Measurements from ENCODE around the gene HOXC5. TPM values are rescaled to one million over a fixed set of nuclear protein-coding genes. Genes with fewer than 3 reads are reported as not detected.

The HOXC5 gene
- total RNA-seq, 1 experiment from 2014 or later, result 0.61 TPM

DNA sequence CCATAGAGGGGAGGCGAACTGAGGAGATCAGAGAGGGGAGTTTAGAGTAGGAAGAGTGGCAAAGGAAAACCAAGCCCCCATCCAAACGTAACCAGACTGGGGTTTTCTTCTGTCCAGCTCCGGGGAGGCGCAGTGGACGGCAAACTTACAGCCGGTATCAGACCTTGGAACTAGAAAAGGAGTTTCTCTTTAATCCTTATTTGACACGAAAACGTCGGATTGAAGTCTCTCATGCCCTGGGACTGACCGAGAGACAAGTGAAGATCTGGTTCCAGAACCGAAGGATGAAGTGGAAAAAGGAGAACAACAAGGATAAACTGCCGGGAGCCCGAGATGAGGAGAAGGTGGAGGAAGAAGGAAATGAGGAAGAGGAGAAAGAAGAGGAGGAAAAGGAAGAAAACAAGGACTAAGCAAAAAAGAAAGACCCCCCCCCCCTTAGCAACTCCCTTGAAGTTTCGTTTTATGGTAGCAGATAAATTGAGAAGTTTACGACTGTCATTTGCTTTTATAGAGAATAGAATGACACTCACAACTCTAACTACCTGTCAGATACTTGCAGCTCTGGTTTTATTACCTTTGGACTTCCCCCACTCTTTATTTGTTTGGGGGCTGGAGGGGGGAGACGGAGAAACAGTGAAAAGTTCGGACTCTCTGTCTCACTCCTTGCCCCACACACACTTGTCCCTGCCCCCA lies 21.7 kb upstream of the HOXC5 start:
- H3K79me2 ChIP-seq (ENCODE audit: low read depth), result no peaks in the 10 kb centered on the region
- H3K9me2 ChIP-seq (ENCODE audit: insufficient read depth), result no peaks in the 10 kb centered on the region
- ChIA-PET POLR2A (ENCODE audit: unreplicated experiment) (no interaction called here), CTCF (no interaction called here)
- intact Hi-C loops (cut with micrococcal nuclease; ENCODE audit: unreplicated experiment), result no loop called here
- H3K27ac ChIP-seq, result no peak overlapping the region
- DNase-seq, result no peak
- no peaks in the 10 kb centered on the region for H4K20me1 ChIP-seq (ENCODE audit: insufficient read depth)
- no peak overlapping the region for H3K4me3 ChIP-seq
- H3K9me3 ChIP-seq (ENCODE audit: insufficient read depth, low read depth), result no peaks in the 10 kb centered on the region
- no peaks in the 10 kb centered on the region for H3K36me3 ChIP-seq (ENCODE audit: low read depth)
- H2AFZ ChIP-seq, result no peak overlapping the region
- H3K27me3 ChIP-seq (ENCODE audit: insufficient read depth, low read depth), result no peaks in the 10 kb centered on the region
- H3F3A ChIP-seq (ENCODE audit: insufficient read depth, low read depth), result no peaks in the 10 kb centered on the region
- no peak overlapping the region for H3K4me2 ChIP-seq
- BruUV-seq (replicated peaks), result no TSS peak
- TF ChIP-seq, protein P1, sequence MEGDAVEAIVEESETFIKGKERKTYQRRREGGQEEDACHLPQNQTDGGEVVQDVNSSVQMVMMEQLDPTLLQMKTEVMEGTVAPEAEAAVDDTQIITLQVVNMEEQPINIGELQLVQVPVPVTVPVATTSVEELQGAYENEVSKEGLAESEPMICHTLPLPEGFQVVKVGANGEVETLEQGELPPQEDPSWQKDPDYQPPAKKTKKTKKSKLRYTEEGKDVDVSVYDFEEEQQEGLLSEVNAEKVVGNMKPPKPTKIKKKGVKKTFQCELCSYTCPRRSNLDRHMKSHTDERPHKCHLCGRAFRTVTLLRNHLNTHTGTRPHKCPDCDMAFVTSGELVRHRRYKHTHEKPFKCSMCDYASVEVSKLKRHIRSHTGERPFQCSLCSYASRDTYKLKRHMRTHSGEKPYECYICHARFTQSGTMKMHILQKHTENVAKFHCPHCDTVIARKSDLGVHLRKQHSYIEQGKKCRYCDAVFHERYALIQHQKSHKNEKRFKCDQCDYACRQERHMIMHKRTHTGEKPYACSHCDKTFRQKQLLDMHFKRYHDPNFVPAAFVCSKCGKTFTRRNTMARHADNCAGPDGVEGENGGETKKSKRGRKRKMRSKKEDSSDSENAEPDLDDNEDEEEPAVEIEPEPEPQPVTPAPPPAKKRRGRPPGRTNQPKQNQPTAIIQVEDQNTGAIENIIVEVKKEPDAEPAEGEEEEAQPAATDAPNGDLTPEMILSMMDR (conservative IDR thresholded peaks at IDR 0.05), result no peak
- TF ChIP-seq EZH2 (IDR thresholded peaks at IDR 0.05; ENCODE audit: low read depth), result no peak
- no peaks in the 10 kb centered on the region; the same call in 1 of the 2 replicates for H3K4me1 ChIP-seq (replicated peaks; ENCODE audit: insufficient read depth)

- no peaks in the 10 kb centered on the region for H3K36me3 ChIP-seq (ENCODE audit: low read depth)
- BruUV-seq (replicated peaks), result no TSS peak
- no peak overlapping the region for H3K4me2 ChIP-seq
- TF ChIP-seq, protein P1 (conservative IDR thresholded peaks at IDR 0.05), result no peak
- TF ChIP-seq EZH2 (IDR thresholded peaks at IDR 0.05; ENCODE audit: low read depth), result no peak
- no peaks in the 10 kb centered on the region for H3K9me2 ChIP-seq (ENCODE audit: insufficient read depth)
- H3F3A ChIP-seq (ENCODE audit: insufficient read depth, low read depth), result no peaks in the 10 kb centered on the region
- no peak overlapping the region for H2AFZ ChIP-seq
- no peaks in the 10 kb centered on the region for H3K27me3 ChIP-seq (ENCODE audit: insufficient read depth, low read depth)
- no peaks in the 10 kb centered on the region; the same call in 1 of the 2 replicates for H3K4me1 ChIP-seq (replicated peaks; ENCODE audit: insufficient read depth)
- H3K4me3 ChIP-seq, result no peak overlapping the region
- no peak overlapping the region for H3K27ac ChIP-seq
- DNase-seq, result no peak
- ChIA-PET POLR2A (ENCODE audit: unreplicated experiment) (no interaction called here), CTCF (no interaction called here)
- intact Hi-C loops (cut with micrococcal nuclease; ENCODE audit: unreplicated experiment), result no loop called here
- H3K9me3 ChIP-seq (ENCODE audit: insufficient read depth, low read depth), result no peaks in the 10 kb centered on the region
- H3K79me2 ChIP-seq (ENCODE audit: low read depth), result no peaks in the 10 kb centered on the region
- no peaks in the 10 kb centered on the region for H4K20me1 ChIP-seq (ENCODE audit: insufficient read depth)
These were observed 21.0 kb upstream of the HOXC5 start for GRCh38 chr12:54011665-54012532.

DNA sequence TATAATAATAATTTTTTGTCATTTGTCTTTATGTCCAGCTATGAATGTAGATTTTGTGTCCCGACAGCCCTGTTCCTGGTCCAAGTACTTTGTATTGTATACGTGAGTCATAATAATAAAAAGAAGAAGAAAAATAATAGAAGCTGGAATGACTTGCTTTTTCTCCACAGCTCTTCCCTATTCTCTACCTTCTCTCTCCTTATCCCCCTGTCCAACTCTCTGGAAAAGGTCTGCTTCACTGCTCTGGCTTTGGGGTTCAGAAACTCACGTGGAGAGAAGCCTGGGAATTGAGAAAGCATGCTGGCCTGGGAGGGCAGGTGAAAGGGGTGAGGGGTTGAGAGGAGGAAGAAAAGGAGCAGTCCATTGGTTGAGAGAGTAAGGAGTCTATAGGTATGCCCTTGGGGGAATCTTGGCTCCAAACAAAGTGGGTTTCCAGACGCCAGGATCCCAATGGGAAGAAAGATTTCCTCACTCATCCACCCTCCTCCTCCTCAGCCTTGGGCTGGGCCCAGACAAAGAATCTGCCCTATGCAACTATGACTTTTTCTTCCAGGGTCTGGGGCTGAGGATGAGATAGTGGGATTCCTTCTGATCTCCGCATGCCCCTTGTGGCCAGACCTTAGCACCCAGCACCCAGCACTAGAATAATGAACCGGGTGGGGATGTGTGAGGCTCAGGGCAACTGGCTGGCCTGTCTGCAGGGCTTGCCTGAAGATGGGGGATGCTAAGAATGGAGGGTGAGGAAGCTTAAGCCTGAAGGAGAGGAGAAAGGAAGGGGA lies 20.0 kb upstream of the HOXC5 start:
- no peak for DNase-seq
- no peaks in the 10 kb centered on the region for H3K79me2 ChIP-seq (ENCODE audit: low read depth)
- H3K9me2 ChIP-seq (ENCODE audit: insufficient read depth), result no peaks in the 10 kb centered on the region
- no TSS peak for BruUV-seq (replicated peaks)
- H3F3A ChIP-seq (ENCODE audit: insufficient read depth, low read depth), result no peaks in the 10 kb centered on the region
- no peaks in the 10 kb centered on the region for H4K20me1 ChIP-seq (ENCODE audit: insufficient read depth)
- no peak overlapping the region for H3K4me2 ChIP-seq
- no peaks in the 10 kb centered on the region; the same call in 1 of the 2 replicates for H3K4me1 ChIP-seq (replicated peaks; ENCODE audit: insufficient read depth)
- POLR2A ChIA-PET (ENCODE audit: unreplicated experiment), result no interaction called here
- H3K4me3 ChIP-seq, result no peak overlapping the region
- H2AFZ ChIP-seq, result no peak overlapping the region
- H3K27ac ChIP-seq, result no peak overlapping the region
- CTCF ChIA-PET, result no interaction called here
- H3K9me3 ChIP-seq (ENCODE audit: insufficient read depth, low read depth), result no peaks in the 10 kb centered on the region
- H3K27me3 ChIP-seq (ENCODE audit: insufficient read depth, low read depth), result no peaks in the 10 kb centered on the region
- intact Hi-C loops (cut with micrococcal nuclease; ENCODE audit: unreplicated experiment), result no loop called here
- no peaks in the 10 kb centered on the region for H3K36me3 ChIP-seq (ENCODE audit: low read depth)
- no peak for TF ChIP-seq EZH2 (IDR thresholded peaks at IDR 0.05; ENCODE audit: low read depth)
- TF ChIP-seq, protein P1 (conservative IDR thresholded peaks at IDR 0.05), result no peak
